RCC 7860 (cell line): ENCODE results near the gene ZFP62.

Experiments used
- DNase-seq: peaks from one replicate; pipeline ENCODE4 v3.0.0-alpha.2; 2015; ENCODE audit warnings: low spot score
- FAIRE-seq: peaks from 2 replicates; lab custom pipeline; 2012; peaks lifted over from hg19 to GRCh38; lab: Jason Lieb, UNC

ZFP62 gene

DNA sequence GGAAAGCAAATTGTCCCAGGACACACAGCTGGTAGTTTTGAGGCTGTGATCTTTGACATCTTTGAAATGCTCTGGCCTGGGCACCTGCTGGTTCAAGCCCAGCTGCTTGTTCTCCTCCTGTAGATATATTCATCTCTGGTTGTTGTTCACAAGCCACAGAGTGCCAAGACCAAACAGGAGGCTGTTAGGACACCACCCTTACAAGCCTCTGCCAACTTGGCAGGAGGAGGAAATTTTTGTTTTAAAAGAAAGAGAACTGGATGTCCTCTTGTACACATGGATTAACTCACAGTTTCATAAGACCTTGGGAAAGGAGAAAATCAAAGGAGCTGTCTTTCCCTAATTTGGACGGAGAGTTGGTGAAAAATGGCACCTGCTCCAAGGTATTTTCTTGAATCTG is 8.5 kb upstream of the ZFP62 start:
- FAIRE-seq (no peak), DNase-seq (no peak)

DNA sequence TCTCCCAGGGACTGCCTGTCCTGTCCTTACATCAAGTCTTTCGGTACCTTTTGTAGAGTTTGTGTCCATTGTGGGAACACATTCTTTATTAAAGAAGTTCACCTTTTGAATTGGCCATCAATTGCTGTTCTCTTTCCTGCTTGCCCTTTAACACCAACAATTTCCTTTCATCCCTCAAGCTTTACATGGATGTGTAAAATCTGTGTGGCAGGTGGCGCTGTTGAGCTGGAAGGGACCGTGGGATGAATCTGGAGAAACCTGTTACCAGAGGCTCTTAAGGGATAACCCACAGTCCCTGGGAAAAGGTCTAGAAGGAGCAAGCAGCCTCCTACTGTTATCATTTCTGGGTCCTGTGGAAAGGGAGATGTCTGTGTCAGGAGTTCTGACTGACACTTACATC is 7.9 kb upstream of the ZFP62 start:
- DNase-seq (peak; percentile 37), FAIRE-seq (peak; percentile 42)

DNA sequence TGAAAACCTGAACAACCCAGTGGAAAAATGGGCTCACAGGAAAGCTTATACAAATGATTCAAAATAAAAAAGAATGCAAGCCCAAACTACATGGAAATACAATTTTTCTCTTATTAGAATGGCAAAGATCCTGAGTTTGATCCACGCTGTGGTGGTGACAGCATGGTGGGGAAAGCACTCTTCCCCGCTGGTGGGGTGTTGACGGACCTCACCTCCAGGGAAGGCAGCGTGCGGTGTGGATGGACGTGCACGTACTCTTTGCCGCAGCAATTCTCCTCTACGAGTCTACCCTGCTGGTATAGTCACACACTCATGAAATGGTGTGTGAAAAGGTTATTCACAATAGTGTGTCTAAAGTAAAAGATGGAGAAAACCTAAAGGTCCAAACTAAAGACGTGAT is 5.9 kb upstream of the ZFP62 start:
- DNase-seq (no peak), FAIRE-seq (no peak)

DNA sequence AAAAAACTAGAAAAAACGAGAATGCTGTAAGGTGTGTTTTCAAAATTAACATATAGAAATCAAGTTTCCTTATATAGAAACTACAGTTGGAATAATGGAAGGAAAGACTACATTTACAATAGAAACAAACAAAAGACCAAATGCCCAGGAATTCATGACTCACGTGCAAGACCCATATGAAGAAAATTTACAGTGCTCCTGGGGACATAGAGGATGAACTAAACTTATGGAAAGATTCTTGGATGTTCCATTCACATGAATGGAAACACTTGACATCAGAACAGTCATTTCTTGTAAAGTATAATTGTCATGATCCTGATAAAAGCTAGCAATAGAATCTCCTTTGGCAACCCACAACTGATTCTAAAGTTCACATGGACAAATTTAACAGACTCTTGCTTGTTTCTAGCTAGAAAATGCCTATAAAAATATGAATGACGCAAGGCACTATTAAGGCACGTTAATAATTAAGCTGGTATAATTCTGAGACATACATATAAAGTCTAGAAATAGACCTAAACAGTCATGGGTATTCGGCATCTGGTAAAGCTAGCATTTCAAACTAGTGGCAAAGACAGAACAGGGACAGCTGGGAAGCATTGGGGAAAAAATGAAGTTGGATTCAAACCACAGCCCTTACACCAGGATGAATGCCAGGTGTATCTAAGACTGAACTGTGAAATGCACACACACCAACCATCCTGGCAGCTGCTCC is 5.1 kb upstream of the ZFP62 start:
- FAIRE-seq (no peak), DNase-seq (no peak)

DNA sequence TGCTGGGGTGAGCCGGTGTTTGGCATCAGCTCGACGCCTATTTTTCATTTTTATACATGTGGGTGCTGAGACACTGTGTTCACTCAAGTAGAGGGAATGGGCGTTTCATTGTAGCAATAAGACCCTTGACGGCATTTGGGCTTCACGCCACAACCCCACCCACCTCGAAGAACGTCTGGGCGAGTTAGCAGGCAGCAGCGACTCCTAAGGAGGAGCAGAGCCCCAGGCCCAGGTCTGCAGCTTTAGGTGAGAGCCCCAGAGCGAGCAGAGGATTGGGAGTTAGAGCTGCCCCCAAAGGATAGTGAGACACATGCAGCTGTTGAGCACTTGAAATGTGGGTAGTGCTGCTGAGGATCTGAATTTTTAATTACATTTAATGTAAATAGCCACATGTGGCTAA is 1.6 kb upstream of the ZFP62 start:
- FAIRE-seq (no peak), DNase-seq (no peak)

DNA sequence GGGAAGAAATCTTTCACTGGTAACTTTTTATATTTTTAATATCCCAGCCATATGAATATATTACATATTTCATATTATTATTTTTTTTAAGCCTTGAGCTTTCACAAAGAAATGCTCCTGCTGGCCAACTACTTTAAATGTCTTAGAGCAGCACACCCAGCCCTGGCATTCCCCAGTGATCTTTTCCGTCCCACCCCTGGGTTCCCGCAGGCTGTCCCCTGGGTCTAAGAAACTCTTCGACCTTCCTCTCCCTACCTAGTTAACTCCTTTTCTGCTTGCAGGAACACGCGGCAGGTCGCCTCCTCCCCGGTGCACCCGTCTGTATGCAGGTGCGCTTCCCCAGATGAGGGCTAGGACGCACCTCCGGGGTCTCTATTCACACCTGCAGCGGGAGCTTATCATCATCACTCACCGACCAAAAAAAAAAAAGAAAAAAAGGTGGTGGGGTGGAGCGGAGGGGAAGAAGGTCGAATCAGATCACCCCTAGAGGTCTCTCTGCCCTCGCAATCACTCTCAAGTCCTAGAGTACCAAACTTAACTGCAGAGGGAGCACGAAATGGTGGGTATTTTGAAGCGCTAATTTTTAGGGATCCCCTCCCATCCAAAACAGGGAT is 696 bp downstream of the ZFP62 start:
- no peak for FAIRE-seq

DNA sequence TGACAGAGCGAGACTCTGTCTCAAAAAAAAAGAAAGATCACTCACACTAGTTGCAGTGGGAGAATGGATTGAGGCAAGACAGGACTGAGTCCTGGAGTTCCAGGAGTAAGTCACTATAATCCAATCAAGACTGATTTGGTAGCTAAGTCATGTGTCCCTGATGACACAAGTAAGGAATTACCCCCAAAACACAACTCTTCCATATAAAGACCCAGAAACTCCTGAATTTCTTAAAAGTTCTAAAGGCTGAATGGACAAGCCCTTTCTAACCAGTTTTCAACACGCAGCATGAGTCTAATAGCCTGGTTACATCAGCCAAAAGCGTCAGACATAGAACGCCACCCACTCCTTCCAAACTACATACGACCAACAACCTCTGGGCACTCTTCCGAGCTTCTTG is 2.5 kb downstream of the ZFP62 start:
- DNase-seq (no peak), FAIRE-seq (no peak)

More for the DNA sequence above, 696 bp downstream of the ZFP62 start:
- peak; percentile 53 for DNase-seq

DNA sequence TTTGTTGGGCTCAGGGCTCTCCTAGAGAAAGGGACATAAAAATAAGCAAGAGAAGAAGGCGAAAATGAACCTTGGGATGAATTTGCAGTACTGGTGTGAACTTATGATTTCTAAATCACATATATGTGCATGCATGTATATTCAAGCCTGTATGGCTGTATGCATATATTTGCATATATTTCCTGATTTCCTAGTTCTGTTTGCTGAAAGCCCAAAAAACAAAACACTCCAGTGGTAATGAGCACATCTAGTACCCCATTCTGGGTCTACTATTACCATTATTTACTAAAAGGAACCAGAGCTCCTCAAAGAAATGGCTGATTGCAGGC is 7.3 kb downstream of the ZFP62 start:
- FAIRE-seq (no peak), DNase-seq (no peak)

DNA sequence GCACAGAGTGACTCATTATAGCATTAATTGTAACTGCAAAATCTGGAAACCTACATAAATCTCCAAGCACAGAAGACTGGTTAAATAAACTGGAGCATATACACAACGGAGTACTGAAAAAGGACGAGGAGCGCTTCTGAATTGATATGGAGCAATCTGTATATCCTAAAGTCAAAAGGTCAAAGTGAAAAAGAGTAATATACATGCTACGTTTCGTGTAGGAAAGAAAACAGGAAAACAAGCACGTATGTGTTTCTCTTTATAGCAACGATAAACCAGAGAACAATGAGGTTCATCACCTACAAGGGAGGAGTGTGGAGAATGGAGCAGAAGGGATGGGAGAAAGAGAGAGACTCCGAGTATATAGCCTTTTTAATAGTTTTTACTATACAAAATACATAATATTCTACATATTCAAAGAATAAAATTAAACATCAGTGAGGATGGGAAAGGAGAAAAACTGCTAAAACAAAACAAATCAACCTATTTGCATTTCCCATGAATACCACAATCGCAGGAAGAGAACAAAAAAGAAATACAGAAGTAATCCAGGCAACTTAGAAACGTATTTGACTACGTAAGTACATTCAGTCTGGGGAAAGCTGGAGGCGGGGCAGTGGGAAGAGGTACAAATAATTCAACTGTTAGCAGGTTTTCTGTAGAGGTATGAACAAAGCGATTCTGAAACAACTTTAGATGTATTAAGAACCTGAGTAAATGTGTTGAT is 7.8 kb downstream of the ZFP62 start:
- DNase-seq (no peak), FAIRE-seq (no peak)

DNA sequence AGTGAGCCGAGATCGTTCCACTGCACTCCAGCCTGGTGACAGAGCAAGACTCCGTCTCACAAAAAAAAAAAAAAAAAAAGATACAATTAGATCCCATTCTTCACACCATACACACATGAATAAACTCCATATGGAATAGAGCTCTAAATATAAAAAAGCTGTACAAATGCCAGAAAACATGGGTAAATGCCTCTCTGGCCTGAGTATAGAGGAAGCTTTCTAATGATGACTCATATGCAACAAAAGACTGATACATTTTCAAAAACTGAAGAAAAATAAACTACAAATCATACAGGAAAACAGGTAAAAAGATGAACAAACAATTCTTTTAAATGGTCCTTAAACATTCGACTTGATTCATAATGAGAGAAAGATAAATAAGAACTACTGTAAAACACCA is 8.6 kb downstream of the ZFP62 start:
- DNase-seq (no peak), FAIRE-seq (no peak)

DNA sequence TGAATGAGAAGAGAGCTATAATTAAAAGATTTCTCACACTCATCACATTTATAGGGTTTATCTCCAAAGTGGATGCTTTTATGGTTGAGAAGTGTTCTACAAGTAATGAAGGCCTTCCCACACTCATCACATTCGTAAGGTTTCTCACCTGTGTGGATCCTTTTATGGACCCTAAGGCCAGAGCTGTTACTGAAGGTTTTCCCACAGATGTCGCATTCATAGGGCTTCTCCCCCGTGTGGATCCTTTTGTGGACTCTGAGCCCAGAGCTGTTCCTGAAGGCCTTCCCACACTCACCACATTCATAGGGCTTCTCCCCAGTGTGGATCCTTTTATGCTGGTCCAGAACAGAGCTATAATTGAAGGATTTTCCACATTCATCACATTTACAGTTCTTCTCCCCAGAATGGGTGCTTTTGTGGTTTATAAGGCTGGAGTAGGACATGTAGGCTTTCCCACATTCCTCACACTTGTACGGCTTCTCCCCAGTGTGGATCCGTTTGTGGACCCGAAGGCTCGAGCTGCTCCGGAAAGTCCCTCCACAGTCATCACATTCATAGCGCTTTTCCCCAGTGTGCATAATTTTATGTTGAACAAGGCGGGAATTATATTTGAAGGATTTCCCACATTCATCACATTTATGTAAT is 10.5 kb downstream of the ZFP62 start:
- DNase-seq = no peak
- no peak for FAIRE-seq

DNA sequence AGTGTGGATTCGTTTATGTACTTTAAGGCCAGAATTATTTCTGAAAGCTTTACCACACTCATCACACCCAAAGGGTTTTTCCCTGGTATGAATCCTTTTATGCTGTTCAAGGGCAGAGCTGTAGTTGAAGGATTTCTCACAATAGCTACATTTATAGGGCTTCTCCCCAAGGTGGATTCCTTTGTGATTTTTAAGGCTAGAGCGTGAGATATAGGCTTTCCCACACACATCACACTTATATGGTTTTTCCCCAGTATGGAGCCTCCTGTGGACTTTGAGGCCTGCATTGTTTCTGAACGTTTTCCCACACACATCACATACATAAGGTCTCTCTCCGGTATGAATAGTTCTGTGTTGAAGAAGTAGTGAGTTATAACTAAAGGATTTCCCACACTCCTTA is 11.2 kb downstream of the ZFP62 start:
- FAIRE-seq (no peak), DNase-seq (no peak)

DNA sequence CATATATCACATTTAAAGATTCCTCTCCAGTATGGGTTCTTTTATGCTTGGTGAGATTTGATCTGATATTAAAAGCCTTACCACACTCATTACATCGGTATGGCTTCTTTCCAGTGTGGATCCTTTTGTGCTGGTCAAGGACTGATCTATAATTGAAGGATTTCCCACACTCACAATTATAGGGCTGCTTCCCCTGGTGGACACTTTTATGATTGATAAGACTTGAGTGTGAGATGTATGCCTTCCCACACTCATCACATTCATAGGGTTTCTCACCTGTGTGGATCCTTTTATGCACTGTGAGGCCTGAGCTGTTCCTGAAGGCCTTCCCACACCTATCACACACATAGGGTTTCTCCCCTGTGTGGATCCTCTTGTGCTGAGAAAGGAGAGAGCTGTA is 12.2 kb downstream of the ZFP62 start:
- FAIRE-seq = no peak

DNA sequence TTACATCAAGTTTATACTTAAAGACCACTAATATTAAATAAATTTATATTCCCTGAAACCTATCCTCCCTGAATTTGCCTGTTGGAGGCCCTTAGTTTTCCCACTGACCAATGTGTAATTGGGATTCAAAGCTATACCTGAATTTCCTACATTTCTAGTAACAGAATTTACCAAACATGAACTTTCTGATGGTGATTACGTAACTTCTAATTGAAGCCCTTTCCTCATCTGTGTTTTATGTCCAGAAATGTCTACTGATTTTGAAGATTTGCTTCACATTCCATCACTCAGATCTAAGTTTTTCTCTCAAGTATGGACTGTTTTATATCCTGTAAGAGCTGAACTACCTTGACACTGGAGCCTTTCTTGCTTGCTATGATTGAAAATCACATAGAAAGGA is 12.8 kb downstream of the ZFP62 start:
- FAIRE-seq (no peak), DNase-seq (no peak)

More for the DNA sequence above, 12.2 kb downstream of the ZFP62 start:
- no peak for DNase-seq

DNA sequence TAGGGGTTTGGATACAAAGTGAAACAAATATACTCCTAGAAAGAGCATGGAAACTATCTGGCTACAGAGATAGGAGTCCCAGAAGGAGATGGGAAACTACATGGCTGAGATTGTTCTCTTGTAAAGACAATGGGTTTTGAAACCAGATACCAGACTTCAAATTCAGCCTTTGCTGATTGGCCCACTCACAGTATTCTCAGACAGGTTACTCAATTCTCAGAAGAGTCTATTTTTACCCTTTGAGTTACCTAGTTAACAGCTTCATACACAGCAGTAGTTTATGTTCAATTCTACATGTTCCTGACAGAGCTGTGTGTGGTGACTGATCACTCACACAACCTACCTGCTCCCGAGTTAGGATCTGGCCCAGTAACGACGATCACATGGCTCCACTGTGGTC is 14.1 kb downstream of the ZFP62 start:
- FAIRE-seq = no peak
- no peak for DNase-seq

DNA sequence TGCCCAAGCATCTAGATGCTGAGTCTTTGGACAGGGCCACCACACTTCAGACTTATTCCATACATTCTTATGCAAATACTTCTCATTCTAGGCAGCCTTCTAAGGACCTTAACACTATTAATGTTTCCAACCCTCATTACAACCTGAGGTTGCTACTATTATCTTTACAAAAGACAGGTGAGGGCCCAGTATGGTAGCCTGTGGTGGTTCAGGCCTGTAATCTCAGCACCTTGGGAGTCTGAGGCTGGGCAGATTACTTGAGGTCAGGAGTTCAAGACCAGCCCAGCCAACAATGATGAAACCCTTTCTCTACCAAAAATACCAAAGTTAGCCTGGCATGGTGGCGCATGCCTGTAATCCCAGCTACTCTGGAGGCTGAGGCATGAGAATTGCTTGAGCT is 16.2 kb downstream of the ZFP62 start:
- no peak for FAIRE-seq

DNA sequence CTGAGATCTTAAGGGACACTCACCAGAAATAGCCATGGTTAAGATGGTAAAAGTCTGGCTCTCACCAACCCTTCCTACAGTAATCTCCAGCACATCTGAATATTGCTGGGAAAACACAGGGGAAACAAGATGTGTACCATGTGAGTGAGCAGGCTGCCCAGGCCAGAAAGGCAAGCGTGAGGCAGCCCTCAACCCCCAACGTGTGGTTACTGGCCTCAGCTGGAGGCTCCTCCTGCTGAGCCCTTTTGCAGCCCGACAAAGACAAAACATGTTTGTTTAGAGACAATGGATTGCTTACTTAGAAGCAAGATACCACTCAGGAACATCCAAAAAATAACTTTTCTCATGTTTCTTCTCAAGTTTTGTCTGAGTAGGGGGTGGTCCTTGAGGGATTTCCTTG is 16.6 kb downstream of the ZFP62 start:
- no peak for FAIRE-seq
- no peak for DNase-seq

More for the DNA sequence above, 16.2 kb downstream of the ZFP62 start:
- no peak for DNase-seq

DNA sequence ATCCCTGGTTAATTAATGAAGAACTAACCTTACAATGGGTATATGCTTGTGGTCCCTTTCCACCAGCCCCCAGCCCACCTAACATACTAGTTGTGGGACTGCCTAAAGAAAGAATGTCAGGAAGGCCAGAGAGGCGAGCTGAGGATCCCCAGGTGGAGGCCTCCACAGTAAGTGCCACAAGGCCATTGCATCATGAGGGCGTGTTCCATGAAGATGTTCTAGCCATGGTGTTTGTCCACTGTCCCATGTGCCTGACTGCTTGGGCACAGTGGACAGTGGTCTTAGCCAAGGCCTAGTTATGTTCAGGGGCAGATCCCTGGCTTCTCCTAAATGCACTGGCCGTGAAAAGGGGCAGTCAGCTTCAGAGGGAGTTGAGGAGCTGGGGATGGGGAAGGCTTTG is 21.1 kb downstream of the ZFP62 start:
- no peak for FAIRE-seq

DNA sequence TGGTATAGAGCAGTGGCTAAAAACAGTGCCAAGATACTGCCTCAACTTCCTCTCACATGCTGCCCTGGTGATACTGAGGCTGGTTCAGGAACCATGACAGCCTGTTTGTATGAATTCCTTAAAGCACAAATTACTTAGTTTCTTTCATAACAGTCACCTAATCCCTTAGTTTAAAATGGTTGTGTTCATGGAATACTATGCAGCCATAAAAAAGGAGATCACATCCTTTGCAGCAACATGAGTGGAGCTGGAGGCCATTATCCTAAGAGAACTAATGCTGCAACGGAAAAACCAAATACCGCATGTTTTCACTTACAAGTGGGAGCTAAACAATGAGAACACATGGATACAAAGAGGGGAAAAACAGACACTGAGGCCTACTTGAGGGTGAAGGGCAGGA is 21.8 kb downstream of the ZFP62 start:
- DNase-seq (no peak), FAIRE-seq (no peak)

More for the DNA sequence above, 21.1 kb downstream of the ZFP62 start:
- DNase-seq = no peak

DNA sequence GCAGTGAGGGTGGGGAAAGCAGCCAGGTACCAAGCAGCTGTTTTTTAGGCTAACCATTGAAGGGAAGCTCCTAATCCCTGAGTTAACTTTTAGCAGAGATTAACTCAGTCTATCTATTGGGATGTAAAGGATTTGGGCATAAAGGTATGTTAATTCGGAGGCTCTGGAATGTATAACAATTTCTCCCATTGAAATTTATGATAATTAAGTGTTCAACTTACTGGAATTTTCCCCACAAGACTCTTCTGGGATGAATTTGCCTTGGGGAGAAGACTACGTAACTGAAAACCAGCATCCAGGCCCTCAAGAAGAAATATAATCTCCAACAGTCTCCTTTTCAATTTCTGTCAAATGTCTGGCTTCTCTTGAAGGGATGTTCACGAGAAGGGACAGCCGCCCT is 23.6 kb downstream of the ZFP62 start:
- DNase-seq (no peak), FAIRE-seq (no peak)

DNA sequence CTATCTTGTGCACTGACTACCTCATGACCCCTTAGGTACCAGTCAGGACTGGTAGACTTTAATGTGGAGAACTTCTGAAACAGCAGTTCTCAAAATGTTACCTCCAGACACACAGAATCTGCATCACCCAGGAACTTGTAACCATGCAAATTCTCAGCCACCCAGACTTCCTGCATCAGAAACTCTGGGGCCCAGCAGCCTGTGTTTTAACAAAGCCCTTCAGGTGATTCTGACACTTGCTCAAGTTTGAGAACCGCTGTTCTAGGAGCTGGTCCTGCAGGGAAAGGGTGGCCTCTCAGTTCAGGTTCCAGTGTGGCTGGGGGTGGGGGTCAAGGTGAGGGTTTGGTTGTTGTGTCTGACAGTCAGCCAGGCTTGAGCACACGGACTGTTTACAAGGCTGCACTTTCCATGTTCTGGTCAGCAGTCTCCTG is 28.4 kb downstream of the ZFP62 start:
- no peak for FAIRE-seq

More for the DNA sequence above, 28.4 kb downstream of the ZFP62 start:
- no peak for DNase-seq
